ENCODE measurements around the gene IDUA. TPM values are rescaled to one million over a fixed set of nuclear protein-coding genes. Genes with fewer than 3 reads are reported as not detected.

IDUA gene
- polyA plus RNA-seq, 3 donors, result 10.4 to 11.4 (median 10.6) TPM

Other genes starting within 250 kb of the IDUA start
- gene CPLX1, start 160.9 kb upstream of the IDUA start, polyA plus RNA-seq (ENCODE audit: insufficient read length in 3 of 3), result 1 to 10 TPM in 2 of 3 donors, under 1 TPM in 1; 1.00 to 1.4 (median 1.3) TPM
- gene GAK, start 54.7 kb upstream of the IDUA start, polyA plus RNA-seq (ENCODE audit: insufficient read length in 3 of 3), result 10 to 100 TPM; 43.4 to 51.6 (median 50.9) TPM
- gene TMEM175, start 54.6 kb upstream of the IDUA start, polyA plus RNA-seq (ENCODE audit: insufficient read length in 3 of 3), result 10 to 100 TPM; 17.3 to 30.1 (median 24.2) TPM
- 1 to 10 TPM; 5.0 to 5.9 (median 5.8) TPM for gene DGKQ, start 13.5 kb upstream of the IDUA start, polyA plus RNA-seq (ENCODE audit: insufficient read length in 3 of 3)
- 1 to 10 TPM; 7.2 to 8.9 (median 7.7) TPM for gene SLC26A1, start 6.4 kb downstream of the IDUA start, polyA plus RNA-seq (ENCODE audit: insufficient read length in 3 of 3)
- gene FGFRL1, start 24.6 kb downstream of the IDUA start, polyA plus RNA-seq (ENCODE audit: insufficient read length in 3 of 3), result 10 to 100 TPM; 33.4 to 41.1 (median 36.0) TPM
- gene RNF212, start 126.5 kb downstream of the IDUA start, polyA plus RNA-seq (ENCODE audit: insufficient read length in 3 of 3), result 10 to 100 TPM; 11.3 to 14.9 (median 11.5) TPM
- gene SPON2, start 185.5 kb downstream of the IDUA start, polyA plus RNA-seq (ENCODE audit: insufficient read length in 3 of 3), result 1 to 10 TPM; 5.8 to 8.1 (median 6.9) TPM

All from right renal cortex interstitium (tissue), 3 donors.